Astrocyte (in vitro differentiated cells and primary cell): ENCODE measurements around the gene DGKB. TPM values are rescaled to one million over a fixed set of nuclear protein-coding genes. Genes with fewer than 3 reads are reported as not detected.

Source experiments
- DNase-seq: peaks from one replicate; pipeline ENCODE4 v3.0.0-alpha.2; 2010; ENCODE audit warnings: low read depth
- FAIRE-seq: peaks from 2 replicates; lab custom pipeline; 2011; peaks lifted over from hg19 to GRCh38; lab: Jason Lieb, UNC
- H2AFZ ChIP-seq: 2 replicates; pipeline ENCODE4 v1.6.0; 2012; ENCODE audit warnings: low read depth, low read length, inconsistent platforms
- H3K27ac ChIP-seq: 2 replicates; pipeline ENCODE4 v1.5.1; 2011; ENCODE audit warnings: low read depth, low read length, inconsistent platforms
- H3K27me3 ChIP-seq: 2 replicates; pipeline ENCODE4 v1.6.0; 2011; ENCODE audit warnings: low read length, inconsistent platforms; ENCODE audit not compliant: insufficient read depth
- H3K36me3 ChIP-seq: 2 replicates; pipeline ENCODE4 v1.5.1; 2011; ENCODE audit warnings: low read length, inconsistent platforms; ENCODE audit not compliant: insufficient read depth
- H3K4me1 ChIP-seq: 2 replicates; pipeline ENCODE4 v1.5.1; 2011; ENCODE audit warnings: low read length, inconsistent platforms; ENCODE audit not compliant: insufficient read depth
- H3K4me2 ChIP-seq: 2 replicates; pipeline ENCODE4 v1.6.0; 2012; ENCODE audit warnings: low read length, inconsistent platforms
- H3K4me3 ChIP-seq: 2 replicates; pipeline ENCODE4 v1.5.1; 2011; ENCODE audit warnings: low read depth, mild to moderate bottlenecking, low read length, inconsistent platforms; ENCODE audit not compliant: insufficient read depth
- H3K79me2 ChIP-seq: 2 replicates; pipeline ENCODE4 v1.6.0; 2012; ENCODE audit warnings: mild to moderate bottlenecking, low read length, inconsistent platforms; ENCODE audit not compliant: insufficient read depth
- H3K9ac ChIP-seq: 2 replicates; pipeline ENCODE4 v1.6.0; 2012; ENCODE audit warnings: mild to moderate bottlenecking, low read length, inconsistent platforms
- H3K9me3 ChIP-seq: 2 replicates; pipeline ENCODE4 v1.5.1; 2012; ENCODE audit warnings: low read depth, mild to moderate bottlenecking, low read length, inconsistent platforms; ENCODE audit not compliant: insufficient read depth
- H4K20me1 ChIP-seq: 2 replicates; pipeline ENCODE4 v1.6.0; 2012; ENCODE audit warnings: low read length, inconsistent platforms; ENCODE audit not compliant: insufficient read depth
- H3K27ac Mint-ChIP-seq: one replicate; pipeline ENCODE4 v1.8.0; 2021; ENCODE audit warnings: mild to moderate bottlenecking, mixed read lengths; ENCODE audit not compliant: unreplicated experiment
- H3K27me3 Mint-ChIP-seq: one replicate; pipeline ENCODE4 v1.8.0; 2021; ENCODE audit warnings: low read depth, mixed read lengths; ENCODE audit not compliant: unreplicated experiment
- H3K36me3 Mint-ChIP-seq: one replicate; pipeline ENCODE4 v1.8.0; 2021; ENCODE audit warnings: low read depth, mixed read lengths; ENCODE audit not compliant: unreplicated experiment
- H3K4me1 Mint-ChIP-seq: one replicate; pipeline ENCODE4 v1.8.0; 2021; ENCODE audit warnings: low read depth, mixed read lengths; ENCODE audit not compliant: unreplicated experiment
- H3K4me3 Mint-ChIP-seq: one replicate; pipeline ENCODE4 v1.8.0; 2021; ENCODE audit warnings: mild to moderate bottlenecking, moderate library complexity, mixed read lengths; ENCODE audit not compliant: unreplicated experiment
- H3K9me3 Mint-ChIP-seq: one replicate; pipeline ENCODE4 v1.8.0; 2021; ENCODE audit warnings: mild to moderate bottlenecking, mixed read lengths; ENCODE audit not compliant: unreplicated experiment
- EZH2 ChIP-seq: IDR thresholded peaks from 2 replicates; pipeline ENCODE4 v1.6.1; 2012; ENCODE audit warnings: mild to moderate bottlenecking, low read length, inconsistent platforms; ENCODE audit not compliant: insufficient read depth
- total RNA-seq: library from RNA; stranded (reverse); gene quantifications from 2 replicates; pipeline ENCODE4 v1.2.1, GENCODE V29; 2021
- TF ChIP-seq, protein P1 (sequence below): IDR thresholded peaks from 2 replicates; pipeline ENCODE4 v1.5.1; 2011; ENCODE audit warnings: low read depth, mild to moderate bottlenecking, inconsistent platforms, low read length, moderate library complexity; ENCODE audit not compliant: insufficient read depth

Gene DGKB
- total RNA-seq, 1 donor from 2014 or later, result 0.39 TPM

DNA sequence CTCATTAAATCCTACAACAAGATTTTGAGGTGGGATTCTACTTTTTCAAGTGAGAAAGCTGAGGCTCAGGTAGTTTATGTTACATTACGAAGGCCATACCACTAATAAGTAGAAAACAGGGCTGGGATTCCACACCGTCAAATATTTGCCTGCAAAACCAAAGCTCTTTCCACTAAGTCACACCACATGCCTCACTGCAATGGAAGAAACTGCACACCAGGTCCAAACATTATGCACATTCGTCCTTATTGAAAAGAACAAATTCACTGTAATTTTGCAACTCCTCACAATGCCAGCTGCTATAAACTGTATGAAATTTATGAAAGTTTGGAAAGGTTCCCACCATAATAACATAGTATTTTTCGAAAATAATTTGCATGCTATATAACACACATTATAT is 66.5 kb downstream of the DGKB start:
- DNase-seq (no peak), FAIRE-seq (no peak)
- Mint-ChIP-seq H3K4me1 (peaks cover 37% of the 10 kb centered on the region), H3K36me3 (no peaks in the 10 kb centered on the region), H3K9me3 (no peaks in the 10 kb centered on the region), H3K27ac (peak overlapping the region; percentile 47), H3K4me3 (no peak overlapping the region), H3K27me3 (no peaks in the 10 kb centered on the region)
- Histone ChIP-seq H3K27ac (peak overlapping the region; percentile 64), H3K27me3 (no peaks in the 10 kb centered on the region), H3K4me3 (no peak overlapping the region), H3K4me2 (peak overlapping the region; percentile 66), H3K79me2 (no peaks in the 10 kb centered on the region), H4K20me1 (no peaks in the 10 kb centered on the region), H3K4me1 (peaks cover 31% of the 10 kb centered on the region), H3K36me3 (no peaks in the 10 kb centered on the region), H3K9ac (no peak overlapping the region), H3K9me3 (no peaks in the 10 kb centered on the region), H2AFZ (no peak overlapping the region)
- TF ChIP-seq, protein P1, sequence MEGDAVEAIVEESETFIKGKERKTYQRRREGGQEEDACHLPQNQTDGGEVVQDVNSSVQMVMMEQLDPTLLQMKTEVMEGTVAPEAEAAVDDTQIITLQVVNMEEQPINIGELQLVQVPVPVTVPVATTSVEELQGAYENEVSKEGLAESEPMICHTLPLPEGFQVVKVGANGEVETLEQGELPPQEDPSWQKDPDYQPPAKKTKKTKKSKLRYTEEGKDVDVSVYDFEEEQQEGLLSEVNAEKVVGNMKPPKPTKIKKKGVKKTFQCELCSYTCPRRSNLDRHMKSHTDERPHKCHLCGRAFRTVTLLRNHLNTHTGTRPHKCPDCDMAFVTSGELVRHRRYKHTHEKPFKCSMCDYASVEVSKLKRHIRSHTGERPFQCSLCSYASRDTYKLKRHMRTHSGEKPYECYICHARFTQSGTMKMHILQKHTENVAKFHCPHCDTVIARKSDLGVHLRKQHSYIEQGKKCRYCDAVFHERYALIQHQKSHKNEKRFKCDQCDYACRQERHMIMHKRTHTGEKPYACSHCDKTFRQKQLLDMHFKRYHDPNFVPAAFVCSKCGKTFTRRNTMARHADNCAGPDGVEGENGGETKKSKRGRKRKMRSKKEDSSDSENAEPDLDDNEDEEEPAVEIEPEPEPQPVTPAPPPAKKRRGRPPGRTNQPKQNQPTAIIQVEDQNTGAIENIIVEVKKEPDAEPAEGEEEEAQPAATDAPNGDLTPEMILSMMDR, result no peak
- TF ChIP-seq EZH2, result no peak

DNA sequence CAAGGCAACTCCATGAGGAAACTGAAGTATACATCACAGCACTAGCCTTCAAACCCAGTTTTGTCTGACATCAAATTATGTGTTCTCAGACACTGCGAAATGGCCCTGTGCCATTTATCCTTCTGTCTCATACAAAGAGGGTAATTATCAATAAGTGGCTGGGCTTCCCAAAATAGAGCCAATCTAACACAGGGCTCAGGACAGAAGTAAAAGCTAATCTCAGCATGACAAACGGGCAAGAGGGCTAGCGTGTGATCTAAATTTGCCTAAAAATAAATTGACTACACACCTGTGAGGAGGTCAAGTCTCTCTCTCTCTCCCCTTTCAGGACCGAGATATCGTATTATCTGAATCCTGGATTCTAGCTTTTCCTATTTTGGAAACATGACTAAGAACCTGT is 67.2 kb downstream of the DGKB start:
- no peak for FAIRE-seq
- no peaks in the 10 kb centered on the region for H3K36me3 ChIP-seq
- no peaks in the 10 kb centered on the region for H3K9me3 ChIP-seq
- no peaks in the 10 kb centered on the region for H3K79me2 ChIP-seq
- H3K9ac ChIP-seq, result no peak overlapping the region
- Mint-ChIP-seq H3K27ac (peak overlapping the region; percentile 47), H3K27me3 (no peaks in the 10 kb centered on the region), H3K9me3 (no peaks in the 10 kb centered on the region), H3K36me3 (no peaks in the 10 kb centered on the region), H3K4me1 (peaks cover 34% of the 10 kb centered on the region), H3K4me3 (no peak overlapping the region)
- no peak overlapping the region for H3K4me3 ChIP-seq
- peak overlapping the region; percentile 64 for H3K27ac ChIP-seq
- no peak for DNase-seq
- no peaks in the 10 kb centered on the region for H4K20me1 ChIP-seq
- no peaks in the 10 kb centered on the region for H3K27me3 ChIP-seq
- no peak overlapping the region for H3K4me2 ChIP-seq
- no peak overlapping the region for H2AFZ ChIP-seq
- TF ChIP-seq, protein P1, result no peak
- TF ChIP-seq EZH2, result no peak
- peaks cover 25% of the 10 kb centered on the region for H3K4me1 ChIP-seq

DNA sequence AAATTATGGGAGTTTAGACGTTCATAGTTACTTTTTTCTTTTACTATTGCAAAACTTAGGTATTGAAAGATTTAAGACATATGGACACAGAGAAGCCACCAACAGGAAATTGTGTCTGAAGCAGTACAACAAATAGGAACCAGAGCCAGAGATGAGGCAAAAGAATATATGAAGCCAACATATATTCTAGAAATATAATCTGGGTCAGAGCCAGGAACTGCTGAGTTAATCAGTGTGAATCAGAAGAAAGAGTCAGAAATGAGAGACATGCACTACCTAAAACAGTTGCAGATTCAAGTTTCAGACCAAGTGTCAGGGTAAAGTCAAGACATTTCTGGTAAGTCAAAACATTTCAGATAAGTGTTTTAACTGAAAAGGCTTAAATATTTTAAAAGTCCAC is 67.7 kb downstream of the DGKB start:
- no peaks in the 10 kb centered on the region for H3K36me3 ChIP-seq
- no peaks in the 10 kb centered on the region for H3K9me3 ChIP-seq
- Mint-ChIP-seq H3K27ac (peak overlapping the region; percentile 64), H3K27me3 (no peaks in the 10 kb centered on the region), H3K9me3 (no peaks in the 10 kb centered on the region), H3K4me3 (no peak overlapping the region), H3K4me1 (peaks cover 37% of the 10 kb centered on the region), H3K36me3 (no peaks in the 10 kb centered on the region)
- H2AFZ ChIP-seq, result no peak overlapping the region
- DNase-seq, result peak; percentile 24
- H3K4me2 ChIP-seq, result peak overlapping the region; percentile 40
- peaks cover 25% of the 10 kb centered on the region for H3K4me1 ChIP-seq
- no peak for TF ChIP-seq EZH2
- TF ChIP-seq, protein P1, result no peak
- no peak overlapping the region for H3K9ac ChIP-seq
- FAIRE-seq, result no peak
- H4K20me1 ChIP-seq, result no peaks in the 10 kb centered on the region
- peak overlapping the region; percentile 64 for H3K27ac ChIP-seq
- no peaks in the 10 kb centered on the region for H3K27me3 ChIP-seq
- H3K4me3 ChIP-seq, result no peak overlapping the region
- H3K79me2 ChIP-seq, result no peaks in the 10 kb centered on the region
